ENCODE measurements around the gene AOPEP. TPM values are rescaled to one million over a fixed set of nuclear protein-coding genes. Genes with fewer than 3 reads are reported as not detected.

AOPEP gene
- polyA plus RNA-seq, 1 of the 3 experiments (the other 2 are of a cell fraction), result 54.6 TPM

DNA sequence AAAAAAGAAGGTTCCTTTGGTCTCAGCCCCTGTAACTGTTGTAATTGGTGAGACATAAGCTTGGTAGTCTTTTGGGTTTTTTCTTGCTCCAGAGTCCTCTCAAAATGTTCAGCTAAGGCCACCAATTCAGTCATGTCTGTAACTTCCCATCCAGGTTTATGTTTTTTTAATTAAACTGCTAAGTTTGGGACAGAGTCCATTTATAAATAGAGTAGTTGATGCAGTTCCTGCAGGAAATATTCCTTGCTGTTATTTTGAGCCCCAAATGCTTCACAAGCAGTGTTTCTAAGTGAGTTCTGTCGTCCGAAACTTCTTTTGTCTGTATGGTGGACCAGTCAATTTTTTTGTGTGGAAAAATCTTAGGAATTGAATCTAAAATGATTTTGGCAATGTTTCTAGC is 155.0 kb downstream of the AOPEP start:
- Histone ChIP-seq H3K9ac (no peak overlapping the region), H3K27ac (ENCODE audit: low read depth in 2 of 2, low read length in 1 of 2) (peak overlapping the region in 1 of 2 experiments; percentile 60; a peak in 1 of 4 replicates), H3K4me1 (ENCODE audit: control insufficient read depth in 1 of 2, insufficient read depth in 2 of 2, low read depth in 1 of 2, low read length in 1 of 2) (peaks cover 0 to 11% of the 10 kb centered on the region in 2 experiments; a peak in 2 of 4 replicates), H3K9me2 (no peaks in the 10 kb centered on the region), H3K4me3 (ENCODE audit: low read depth in 2 of 2, low read length in 1 of 2) (no peak overlapping the region), H3K4me2 (no peak overlapping the region), H2AFZ (ENCODE audit: low read depth) (no peak overlapping the region), H3K79me2 (ENCODE audit: insufficient read depth) (no peaks in the 10 kb centered on the region), H3K36me3 (replicated peaks in 1 of 2; ENCODE audit: control insufficient read depth in 1 of 2, insufficient read depth in 2 of 2, low read length in 1 of 2) (no peaks in the 10 kb centered on the region), H3K9me3 (no peaks in the 10 kb centered on the region), H4K20me1 (ENCODE audit: insufficient read depth) (no peaks in the 10 kb centered on the region), H3F3A (replicated peaks; ENCODE audit: insufficient read depth) (peaks cover 3% of the 10 kb centered on the region), H3K27me3 (ENCODE audit: insufficient read depth) (no peaks in the 10 kb centered on the region)
- WGBS (ENCODE audit: low lambda C conversion rate), result 96% methylated on average over 2 of the region's 2 CpGs
- CTCF ChIA-PET, result interaction anchor here (1.3 to 2.5 kb wide), 3 partner anchors 101 to 250 kb away, joined by 4 to 7 read pairs (median 4); no protein-coding TSS in a partner anchor
- TF ChIP-seq TAF1 (IDR thresholded peaks at IDR 0.05; ENCODE audit: borderline replicate concordance, low read depth, low read length), result no peak
- TF ChIP-seq FOXM1 (IDR thresholded peaks at IDR 0.05; ENCODE audit: low read depth), result no peak
- TF ChIP-seq MXI1 (IDR thresholded peaks at IDR 0.05; ENCODE audit: low read depth, low read length), result no peak
- no peak for TF ChIP-seq TCF12 (IDR thresholded peaks at IDR 0.05)
- no peak for TF ChIP-seq RAD21 (IDR thresholded peaks at IDR 0.05; ENCODE audit: low read length)
- no peak for DNase-seq
- POLR2A ChIA-PET, result interaction anchor here (0.9 kb wide), 1 partner anchor 127 kb away, joined by 3 read pairs; no protein-coding TSS in a partner anchor

DNA sequence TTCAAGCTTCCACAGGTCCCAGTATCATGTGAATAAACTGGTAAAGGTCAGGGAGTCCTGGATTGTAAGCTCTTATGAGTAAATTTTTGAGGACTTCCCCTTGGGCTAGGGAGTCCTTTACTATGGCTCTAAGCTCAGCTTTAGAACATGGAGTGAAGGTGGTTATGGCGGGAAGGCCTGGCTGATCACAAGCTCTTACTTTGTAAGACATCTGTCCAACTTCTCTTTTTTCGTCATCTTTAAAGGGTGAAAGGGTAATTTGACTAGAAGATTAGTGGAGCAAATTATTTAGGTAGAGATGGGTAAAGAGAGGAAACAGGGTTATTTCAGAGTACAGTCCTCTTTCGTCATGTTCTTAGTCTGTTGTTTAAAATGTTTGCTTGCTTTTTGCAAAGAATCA is 155.4 kb downstream of the AOPEP start:
- TF ChIP-seq PBX3 (IDR thresholded peaks at IDR 0.05), result no peak
- no peak for TF ChIP-seq RXRA (IDR thresholded peaks at IDR 0.05; ENCODE audit: borderline replicate concordance, low read depth)
- no peak for TF ChIP-seq RAD21 (IDR thresholded peaks at IDR 0.05; ENCODE audit: low read length)
- TF ChIP-seq POLR2AphosphoS5 (IDR thresholded peaks at IDR 0.05; ENCODE audit: low read depth, low read length), result no peak
- TF ChIP-seq ELF1 (IDR thresholded peaks at IDR 0.05), result no peak
- no peak for TF ChIP-seq NFIC (IDR thresholded peaks at IDR 0.05; ENCODE audit: borderline replicate concordance)
- Histone ChIP-seq H3K4me3 (ENCODE audit: low read depth in 2 of 2, low read length in 1 of 2) (no peak overlapping the region), H4K20me1 (ENCODE audit: insufficient read depth) (no peaks in the 10 kb centered on the region), H3K9me2 (no peaks in the 10 kb centered on the region), H3K27ac (ENCODE audit: low read depth in 2 of 2, low read length in 1 of 2) (peak overlapping the region in 1 of 2 experiments; percentile 60; a peak in 1 of 4 replicates), H2AFZ (ENCODE audit: low read depth) (no peak overlapping the region), H3K27me3 (ENCODE audit: insufficient read depth) (no peaks in the 10 kb centered on the region), H3K79me2 (ENCODE audit: insufficient read depth) (no peaks in the 10 kb centered on the region), H3K4me2 (no peak overlapping the region), H3K9me3 (no peaks in the 10 kb centered on the region), H3K36me3 (replicated peaks in 1 of 2; ENCODE audit: control insufficient read depth in 1 of 2, insufficient read depth in 2 of 2, low read length in 1 of 2) (no peaks in the 10 kb centered on the region), H3K9ac (no peak overlapping the region), H3K4me1 (ENCODE audit: control insufficient read depth in 1 of 2, insufficient read depth in 2 of 2, low read depth in 1 of 2, low read length in 1 of 2) (peaks cover 0 to 11% of the 10 kb centered on the region in 2 experiments; a peak in 2 of 4 replicates), H3F3A (replicated peaks; ENCODE audit: insufficient read depth) (peaks cover 3% of the 10 kb centered on the region)
- DNase-seq, result no peak
- WGBS (ENCODE audit: low lambda C conversion rate), result 98% methylated on average over 3 of the region's 3 CpGs
- ChIA-PET POLR2A (no interaction called here), CTCF (interaction anchor here (1.3 to 2.5 kb wide), 3 partner anchors 101 to 249 kb away, joined by 4 to 7 read pairs (median 4); no protein-coding TSS in a partner anchor)

DNA sequence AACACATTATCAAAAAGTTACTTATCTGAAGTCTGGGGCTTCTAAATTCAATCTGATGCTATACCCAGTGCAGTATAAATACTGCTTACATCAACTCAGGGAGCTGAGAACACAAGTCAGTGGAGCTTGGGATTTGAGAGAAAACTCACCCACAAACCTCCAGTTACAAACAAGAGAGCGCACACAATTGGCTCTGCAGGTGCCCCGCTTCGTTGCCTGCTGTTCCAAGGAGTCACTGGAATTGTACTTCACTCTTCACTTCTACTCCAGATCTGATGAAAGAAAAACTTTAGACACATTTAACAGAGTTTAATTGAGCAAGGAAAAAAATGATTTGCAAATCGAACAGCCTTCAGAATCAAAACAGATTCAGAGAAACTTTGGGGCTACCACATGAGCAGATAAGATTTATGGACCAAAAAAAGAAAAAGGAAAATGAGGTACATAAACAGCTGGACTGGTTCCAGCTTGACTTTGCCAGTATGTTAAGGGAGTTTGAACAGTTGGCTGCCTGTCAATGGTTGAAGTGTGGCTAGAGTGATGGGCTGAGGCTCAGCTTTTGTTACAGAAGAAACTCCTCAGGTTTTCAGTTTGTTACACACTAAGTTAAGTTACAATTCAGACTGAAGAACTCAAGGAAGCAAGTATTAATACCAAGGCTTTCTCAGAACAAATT is 156.6 kb downstream of the AOPEP start:
- POLR2A ChIA-PET, result interaction anchor here (0.5 kb wide), 1 partner anchor 64 kb away, joined by 3 read pairs; no protein-coding TSS in a partner anchor
- H2AFZ ChIP-seq (ENCODE audit: low read depth), result no peak overlapping the region
- H3K27me3 ChIP-seq (ENCODE audit: insufficient read depth), result no peaks in the 10 kb centered on the region
- no peak overlapping the region for H3K9ac ChIP-seq
- no peaks in the 10 kb centered on the region for H3K79me2 ChIP-seq (ENCODE audit: insufficient read depth)
- peak overlapping the region in 1 of 2 experiments; percentile 31; a peak in 1 of 4 replicates for H3K27ac ChIP-seq (ENCODE audit: low read depth in 2 of 2, low read length in 1 of 2)
- peaks cover 0 to 11% of the 10 kb centered on the region in 2 experiments; a peak in 2 of 4 replicates for H3K4me1 ChIP-seq (ENCODE audit: control insufficient read depth in 1 of 2, insufficient read depth in 2 of 2, low read depth in 1 of 2, low read length in 1 of 2)
- no peak overlapping the region for H3K4me3 ChIP-seq (ENCODE audit: low read depth in 2 of 2, low read length in 1 of 2)
- DNase-seq, result no peak
- no peaks in the 10 kb centered on the region for H3K9me3 ChIP-seq
- no peaks in the 10 kb centered on the region for H3K36me3 ChIP-seq (replicated peaks in 1 of 2; ENCODE audit: control insufficient read depth in 1 of 2, insufficient read depth in 2 of 2, low read length in 1 of 2)
- CTCF ChIA-PET, result interaction anchor here (1.0 to 1.3 kb wide), 2 partner anchors 202 to 245 kb away, joined by 4 read pairs; no protein-coding TSS in a partner anchor
- TF ChIP-seq FOSL2 (IDR thresholded peaks at IDR 0.05; ENCODE audit: borderline replicate concordance, low read depth) (no peak), MXI1 (IDR thresholded peaks at IDR 0.05; ENCODE audit: low read depth, low read length) (no peak), PBX3 (IDR thresholded peaks at IDR 0.05) (0 out of 2 replicates have a peak, but pooled peaks have one; percentile 15)
- H3F3A ChIP-seq (replicated peaks; ENCODE audit: insufficient read depth), result peaks cover 3% of the 10 kb centered on the region
- WGBS (ENCODE audit: low lambda C conversion rate), result 67% methylated on average over 4 of the region's 4 CpGs
- no peaks in the 10 kb centered on the region for H3K9me2 ChIP-seq
- H4K20me1 ChIP-seq (ENCODE audit: insufficient read depth), result no peaks in the 10 kb centered on the region
- no peak overlapping the region for H3K4me2 ChIP-seq
